BE2C (cell line): ENCODE data around the gene SLC8A2. TPM values are rescaled to one million over a fixed set of nuclear protein-coding genes. Genes with fewer than 3 reads are reported as not detected.

Experiments
- DNase-seq: peaks from one replicate; pipeline ENCODE4 v3.0.0-alpha.2; 2020
- H3K27me3 ChIP-seq: fragments of 250-450 bp; sonication (Bioruptor Pico); 2 replicates; pipeline ENCODE4 v1.5.1; 2020; ENCODE audit warnings: mild to moderate bottlenecking
- H3K36me3 ChIP-seq: fragments of 250-450 bp; sonication (Bioruptor Pico); 2 replicates; pipeline ENCODE4 v1.5.1; 2020; ENCODE audit warnings: mild to moderate bottlenecking
- H3K4me1 ChIP-seq: fragments of 250-450 bp; sonication (Bioruptor Pico); 2 replicates; pipeline ENCODE4 v1.5.1; 2020
- H3K4me3 ChIP-seq: 2 replicates; pipeline ENCODE4 v1.5.1; 2011; ENCODE audit warnings: low read depth, low read length
- H3K9me3 ChIP-seq: fragments of 250-450 bp; sonication (Bioruptor Pico); 2 replicates; pipeline ENCODE4 v1.5.1; 2020
- polyA plus RNA-seq: library from polyadenylated mRNA; unstranded; fragments of >200 nt; gene quantifications from one replicate; pipeline ENCODE4 v1.2.1, GENCODE V29; 2012; ENCODE audit warnings: low read depth, missing spikeins; ENCODE audit not compliant: insufficient read length, insufficient read depth
- TF ChIP-seq, protein P1 (sequence below): IDR thresholded peaks from 2 replicates; pipeline ENCODE4 v1.5.1; 2012; ENCODE audit warnings: mild to moderate bottlenecking, low read depth, low read length

SLC8A2 gene
- polyA plus RNA-seq = 1.8 TPM

GRCh38 chr19:47471733-47472457, at the start of gene SLC8A2:
TSS of gene SLC8A2 (minus strand) at chr19:47471893. CDS start at chr19:47466403, 5,490 bp downstream.
- DNase-seq = peak; percentile 85
- TF ChIP-seq, protein P1, sequence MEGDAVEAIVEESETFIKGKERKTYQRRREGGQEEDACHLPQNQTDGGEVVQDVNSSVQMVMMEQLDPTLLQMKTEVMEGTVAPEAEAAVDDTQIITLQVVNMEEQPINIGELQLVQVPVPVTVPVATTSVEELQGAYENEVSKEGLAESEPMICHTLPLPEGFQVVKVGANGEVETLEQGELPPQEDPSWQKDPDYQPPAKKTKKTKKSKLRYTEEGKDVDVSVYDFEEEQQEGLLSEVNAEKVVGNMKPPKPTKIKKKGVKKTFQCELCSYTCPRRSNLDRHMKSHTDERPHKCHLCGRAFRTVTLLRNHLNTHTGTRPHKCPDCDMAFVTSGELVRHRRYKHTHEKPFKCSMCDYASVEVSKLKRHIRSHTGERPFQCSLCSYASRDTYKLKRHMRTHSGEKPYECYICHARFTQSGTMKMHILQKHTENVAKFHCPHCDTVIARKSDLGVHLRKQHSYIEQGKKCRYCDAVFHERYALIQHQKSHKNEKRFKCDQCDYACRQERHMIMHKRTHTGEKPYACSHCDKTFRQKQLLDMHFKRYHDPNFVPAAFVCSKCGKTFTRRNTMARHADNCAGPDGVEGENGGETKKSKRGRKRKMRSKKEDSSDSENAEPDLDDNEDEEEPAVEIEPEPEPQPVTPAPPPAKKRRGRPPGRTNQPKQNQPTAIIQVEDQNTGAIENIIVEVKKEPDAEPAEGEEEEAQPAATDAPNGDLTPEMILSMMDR = no peak
- Histone ChIP-seq H3K4me3 (peak within 1 kb of the TSS; percentile 57), H3K27me3 (peaks cover 14% of the 10 kb centered on the region), H3K9me3 (no peaks in the 10 kb centered on the region), H3K36me3 (no peaks in the 10 kb centered on the region), H3K4me1 (0 out of 2 replicates have a peak, but pooled peaks cover 2% of the 10 kb centered on the region)

GRCh38 chr19:47520839-47521238, 49.1 kb upstream of the SLC8A2 start:
- H3K4me1 ChIP-seq = peaks cover 5% of the 10 kb centered on the region
- DNase-seq = no peak
- H3K4me3 ChIP-seq = no peak overlapping the region
- H3K36me3 ChIP-seq = no peaks in the 10 kb centered on the region
- TF ChIP-seq, protein P1 = no peak
- no peaks in the 10 kb centered on the region for H3K9me3 ChIP-seq
- H3K27me3 ChIP-seq = no peaks in the 10 kb centered on the region

GRCh38 chr19:47520343-47520806, 48.7 kb upstream of the SLC8A2 start:
- Histone ChIP-seq H3K4me3 (no peak overlapping the region), H3K4me1 (peaks cover 5% of the 10 kb centered on the region), H3K9me3 (no peaks in the 10 kb centered on the region), H3K27me3 (no peaks in the 10 kb centered on the region), H3K36me3 (no peaks in the 10 kb centered on the region)
- TF ChIP-seq, protein P1 = no peak
- DNase-seq = no peak

DNA sequence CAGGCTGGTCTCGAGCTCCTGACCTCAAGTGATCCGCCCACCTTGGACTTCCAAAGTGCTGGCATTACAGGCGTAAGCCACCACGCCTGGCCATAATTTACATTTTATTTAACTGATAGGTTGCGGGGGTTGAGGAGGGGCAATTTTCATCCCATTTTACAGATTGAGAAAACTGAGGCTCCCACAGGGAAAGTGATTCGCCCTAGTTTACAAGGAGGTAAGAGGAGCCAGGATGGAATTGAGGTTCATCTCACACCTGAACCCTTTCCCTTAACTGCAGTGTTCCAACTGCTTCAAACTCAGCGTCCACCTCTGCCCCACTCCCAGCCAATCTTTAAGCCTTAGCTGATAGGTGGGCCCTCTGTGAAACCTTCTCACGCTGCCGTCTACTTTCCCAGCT, 47.2 kb upstream of the SLC8A2 start:
- Histone ChIP-seq H3K4me1 (peaks cover 3% of the 10 kb centered on the region), H3K9me3 (no peaks in the 10 kb centered on the region), H3K27me3 (no peaks in the 10 kb centered on the region), H3K36me3 (no peaks in the 10 kb centered on the region), H3K4me3 (no peak overlapping the region)
- TF ChIP-seq, protein P1 = no peak
- DNase-seq = no peak

DNA sequence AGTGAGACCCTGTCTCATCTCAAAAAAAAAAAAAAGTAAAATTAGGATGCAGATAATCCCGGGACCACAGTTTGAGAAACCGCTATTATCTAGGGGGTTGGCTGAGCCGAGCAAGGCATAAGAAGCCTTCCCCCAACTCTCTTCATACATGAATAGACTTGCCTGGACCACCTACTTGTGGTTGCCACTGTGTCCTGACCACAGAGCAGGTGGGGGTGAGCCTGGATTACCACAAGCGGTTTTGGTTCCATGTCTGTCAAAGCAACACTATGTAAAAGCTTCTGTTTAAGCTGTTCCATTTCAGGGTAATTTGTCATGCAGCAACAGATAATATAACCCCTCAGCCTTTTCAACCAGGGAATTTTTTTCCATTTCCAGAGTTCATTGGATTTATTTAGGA, 46.4 kb upstream of the SLC8A2 start:
- no peaks in the 10 kb centered on the region for H3K4me1 ChIP-seq
- no peaks in the 10 kb centered on the region for H3K36me3 ChIP-seq
- H3K4me3 ChIP-seq = no peak overlapping the region
- H3K9me3 ChIP-seq = no peaks in the 10 kb centered on the region
- DNase-seq = no peak
- H3K27me3 ChIP-seq = no peaks in the 10 kb centered on the region
- TF ChIP-seq, protein P1 = no peak
